ENCODE measurements around the gene CA10. TPM values are rescaled to one million over a fixed set of nuclear protein-coding genes. Genes with fewer than 3 reads are reported as not detected.

Gene CA10
- total RNA-seq, 1 donor from 2014 or later = 2.0 TPM

DNA sequence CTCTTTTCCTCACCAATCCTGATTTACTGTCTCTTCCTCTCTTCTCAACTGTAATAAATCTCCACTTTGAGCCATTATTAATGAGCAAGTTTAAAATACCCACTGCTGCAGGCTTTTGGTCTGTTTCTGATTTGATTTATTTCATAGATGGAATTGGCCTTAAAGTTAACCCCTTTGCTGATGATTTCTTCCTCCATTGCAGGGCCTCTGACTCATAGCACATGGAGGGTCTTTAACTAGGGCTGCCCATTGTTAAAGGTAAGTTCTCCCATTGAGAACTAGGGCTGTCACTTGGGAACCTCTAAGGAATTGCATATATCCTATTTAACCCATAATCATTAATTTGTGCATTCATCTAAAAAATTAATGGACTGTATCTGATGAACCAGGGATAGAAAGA, 221.2 kb downstream of the CA10 start:
- TF ChIP-seq POLR2A (IDR thresholded peaks at IDR 0.05) (no peak), POLR2AphosphoS5 (IDR thresholded peaks at IDR 0.05; ENCODE audit: insufficient read depth in 1 of 2, low read depth in 1 of 2) (no peak)
- no peaks in the 10 kb centered on the region for H3K27me3 ChIP-seq

DNA sequence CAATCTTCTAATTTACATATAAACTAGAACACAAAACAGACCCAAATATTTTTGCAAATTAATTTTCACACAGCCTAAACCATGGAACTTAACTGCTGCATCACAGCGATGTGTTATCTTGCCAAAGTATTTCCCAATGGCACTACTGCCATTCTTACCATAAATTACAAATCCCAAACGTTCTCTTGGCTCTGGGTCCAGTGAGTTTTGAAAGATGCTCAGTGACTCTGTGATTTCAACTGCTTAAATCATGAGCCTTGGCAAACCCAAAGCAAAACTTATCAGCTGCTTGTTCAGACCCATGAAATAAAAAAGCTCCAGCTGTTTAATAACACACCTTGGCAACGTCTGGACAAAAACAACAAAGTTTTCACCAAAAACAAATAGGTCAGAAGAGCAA, 223.0 kb downstream of the CA10 start:
- no peak for DNase-seq (ENCODE audit: extremely low spot score in 2 of 2)
- Histone ChIP-seq H3K27me3 (no peaks in the 10 kb centered on the region), H3K9me3 (no peaks in the 10 kb centered on the region), H3K36me3 (no peaks in the 10 kb centered on the region), H3K27ac (no peak overlapping the region), H3K4me3 (no peak overlapping the region), H3K4me1 (no peaks in the 10 kb centered on the region)
- TF ChIP-seq, protein P1, sequence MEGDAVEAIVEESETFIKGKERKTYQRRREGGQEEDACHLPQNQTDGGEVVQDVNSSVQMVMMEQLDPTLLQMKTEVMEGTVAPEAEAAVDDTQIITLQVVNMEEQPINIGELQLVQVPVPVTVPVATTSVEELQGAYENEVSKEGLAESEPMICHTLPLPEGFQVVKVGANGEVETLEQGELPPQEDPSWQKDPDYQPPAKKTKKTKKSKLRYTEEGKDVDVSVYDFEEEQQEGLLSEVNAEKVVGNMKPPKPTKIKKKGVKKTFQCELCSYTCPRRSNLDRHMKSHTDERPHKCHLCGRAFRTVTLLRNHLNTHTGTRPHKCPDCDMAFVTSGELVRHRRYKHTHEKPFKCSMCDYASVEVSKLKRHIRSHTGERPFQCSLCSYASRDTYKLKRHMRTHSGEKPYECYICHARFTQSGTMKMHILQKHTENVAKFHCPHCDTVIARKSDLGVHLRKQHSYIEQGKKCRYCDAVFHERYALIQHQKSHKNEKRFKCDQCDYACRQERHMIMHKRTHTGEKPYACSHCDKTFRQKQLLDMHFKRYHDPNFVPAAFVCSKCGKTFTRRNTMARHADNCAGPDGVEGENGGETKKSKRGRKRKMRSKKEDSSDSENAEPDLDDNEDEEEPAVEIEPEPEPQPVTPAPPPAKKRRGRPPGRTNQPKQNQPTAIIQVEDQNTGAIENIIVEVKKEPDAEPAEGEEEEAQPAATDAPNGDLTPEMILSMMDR (IDR thresholded peaks at IDR 0.05) = no peak
- TF ChIP-seq POLR2AphosphoS5 (IDR thresholded peaks at IDR 0.05; ENCODE audit: insufficient read depth in 1 of 2, low read depth in 1 of 2) (no peak), POLR2A (IDR thresholded peaks at IDR 0.05) (no peak)
- intact Hi-C loops (cut with DNase I) = no loop called here

More for the DNA sequence above, 221.2 kb downstream of the CA10 start:
- Histone ChIP-seq H3K27ac (no peak overlapping the region), H3K9me3 (no peaks in the 10 kb centered on the region), H3K36me3 (no peaks in the 10 kb centered on the region), H3K4me3 (no peak overlapping the region), H3K4me1 (no peaks in the 10 kb centered on the region)
- DNase-seq (ENCODE audit: extremely low spot score in 2 of 2) = no peak
- intact Hi-C loops (cut with DNase I) = no loop called here

DNA sequence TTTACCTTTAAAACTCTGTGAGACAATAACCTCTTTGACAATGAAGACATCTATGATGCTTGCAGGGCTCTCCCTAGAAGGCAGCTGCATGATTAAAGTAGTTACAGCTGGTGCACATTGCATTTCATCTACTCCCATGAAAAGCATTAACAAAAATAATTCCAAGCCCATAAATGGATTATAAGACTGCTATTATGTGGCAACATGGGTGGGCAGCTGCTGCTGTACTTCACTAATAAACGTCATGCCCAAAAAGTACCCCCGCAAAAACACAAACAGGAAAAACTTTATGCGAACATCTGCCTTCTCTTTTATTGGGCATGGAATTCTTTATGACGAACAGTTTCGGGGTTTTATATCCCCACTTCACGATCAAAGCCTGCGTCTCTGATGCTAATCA, 224.9 kb downstream of the CA10 start:
- DNase-seq (ENCODE audit: extremely low spot score in 2 of 2) = no peak
- Histone ChIP-seq H3K4me1 (no peaks in the 10 kb centered on the region), H3K36me3 (no peaks in the 10 kb centered on the region), H3K27me3 (no peaks in the 10 kb centered on the region), H3K9me3 (no peaks in the 10 kb centered on the region), H3K27ac (no peak overlapping the region), H3K4me3 (no peak overlapping the region)
- TF ChIP-seq POLR2A (IDR thresholded peaks at IDR 0.05) = no peak
- TF ChIP-seq, protein P1 (IDR thresholded peaks at IDR 0.05) = no peak
- intact Hi-C loops (cut with DNase I) = no loop called here

DNA sequence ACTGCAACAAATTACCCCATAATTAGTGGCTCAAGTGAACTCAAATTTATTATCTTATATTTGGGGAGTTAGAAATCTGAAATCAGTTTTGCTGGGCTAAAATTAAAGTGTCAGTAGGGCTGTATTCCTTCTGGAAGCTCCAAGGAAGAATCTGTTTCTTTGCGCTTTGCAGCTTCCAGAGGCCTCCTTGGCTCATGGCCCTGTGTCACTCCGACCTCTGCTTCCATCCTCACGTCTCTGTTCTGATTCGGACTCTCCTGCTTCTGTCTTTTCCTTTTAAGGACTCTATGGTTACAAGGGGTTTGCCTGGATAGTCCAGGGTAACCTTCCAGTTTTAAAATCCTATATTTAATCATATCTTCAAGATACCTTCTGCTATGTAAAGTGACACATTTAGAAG, 232.1 kb downstream of the CA10 start:
- H3K4me3 ChIP-seq = no peak overlapping the region
- no peak overlapping the region for H3K27ac ChIP-seq
- no peak for DNase-seq (ENCODE audit: extremely low spot score in 2 of 2)
- no peaks in the 10 kb centered on the region for H3K4me1 ChIP-seq
- H3K9me3 ChIP-seq = no peaks in the 10 kb centered on the region
- intact Hi-C loops (cut with DNase I) = no loop called here
- no peaks in the 10 kb centered on the region for H3K27me3 ChIP-seq
- no peaks in the 10 kb centered on the region for H3K36me3 ChIP-seq
- TF ChIP-seq, protein P1 (IDR thresholded peaks at IDR 0.05) = no peak
- no peak for TF ChIP-seq POLR2A (IDR thresholded peaks at IDR 0.05)
- TF ChIP-seq POLR2AphosphoS5 (IDR thresholded peaks at IDR 0.05; ENCODE audit: insufficient read depth in 1 of 2, low read depth in 1 of 2) = no peak

DNA sequence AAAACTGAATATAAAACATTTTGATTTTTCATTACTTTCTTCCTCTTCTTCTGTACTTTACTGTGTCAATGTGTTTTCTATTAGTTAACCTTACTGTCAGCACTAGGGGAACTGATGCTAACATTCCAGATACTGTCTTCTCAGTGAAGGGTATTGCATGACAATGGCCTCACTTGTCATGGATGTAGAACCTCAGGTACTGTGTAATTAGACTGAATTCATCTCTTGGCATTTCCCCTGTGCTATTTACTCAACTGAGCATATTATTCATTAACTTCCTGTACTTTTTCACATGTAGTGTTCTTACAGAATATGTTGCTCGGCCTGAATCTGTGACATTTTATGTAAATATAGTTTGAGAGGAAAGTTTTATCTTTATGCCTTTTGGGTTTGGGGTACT, 237.0 kb downstream of the CA10 start:
- Histone ChIP-seq H3K4me1 (no peaks in the 10 kb centered on the region), H3K27me3 (no peaks in the 10 kb centered on the region), H3K36me3 (no peaks in the 10 kb centered on the region), H3K4me3 (no peak overlapping the region), H3K27ac (no peak overlapping the region), H3K9me3 (no peaks in the 10 kb centered on the region)
- TF ChIP-seq POLR2AphosphoS5 (IDR thresholded peaks at IDR 0.05; ENCODE audit: insufficient read depth in 1 of 2, low read depth in 1 of 2) (no peak), POLR2A (IDR thresholded peaks at IDR 0.05) (no peak)
- TF ChIP-seq, protein P1 (IDR thresholded peaks at IDR 0.05) = no peak
- DNase-seq (ENCODE audit: extremely low spot score in 2 of 2) = no peak
- intact Hi-C loops (cut with DNase I) = no loop called here

DNA sequence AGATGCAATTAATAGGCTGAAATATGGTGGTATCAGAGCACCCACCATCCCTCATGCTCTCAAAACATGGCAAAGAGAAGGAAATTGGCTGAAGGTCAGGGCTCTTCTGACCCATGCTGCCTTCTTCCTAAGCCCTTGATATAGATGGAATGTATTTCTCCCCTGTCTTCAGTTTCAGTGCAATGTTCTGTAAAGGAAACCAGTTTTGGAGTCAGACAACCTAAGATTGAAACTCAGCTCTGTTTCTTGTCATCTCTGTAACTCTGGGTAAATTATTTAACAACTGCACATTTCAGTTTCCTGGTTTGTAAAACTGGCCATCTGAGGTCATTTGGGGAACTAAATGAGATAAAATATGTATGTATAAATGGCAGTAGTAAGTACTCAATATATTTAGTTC, 243.9 kb downstream of the CA10 start:
- TF ChIP-seq, protein P1 (IDR thresholded peaks at IDR 0.05) = no peak
- TF ChIP-seq POLR2A (IDR thresholded peaks at IDR 0.05) = no peak
- intact Hi-C loops (cut with DNase I) = no loop called here
- no peak for DNase-seq (ENCODE audit: extremely low spot score in 2 of 2)

More for the DNA sequence above, 243.9 kb downstream of the CA10 start:
- Histone ChIP-seq H3K4me3 (no peak overlapping the region), H3K27me3 (no peaks in the 10 kb centered on the region), H3K4me1 (no peaks in the 10 kb centered on the region), H3K9me3 (no peaks in the 10 kb centered on the region), H3K27ac (no peak overlapping the region), H3K36me3 (no peaks in the 10 kb centered on the region)

Measured in vagina (tissue), 2 donors.